ENCODE data around the gene OR5D14. TPM values are rescaled to one million over a fixed set of nuclear protein-coding genes. Genes with fewer than 3 reads are reported as not detected.

OR5D14 gene
- total RNA-seq, result not detected

GRCh38 chr11:55795256-55795655 is at the start of gene OR5D14:
Gene OR5D14 (plus strand): TSS chr11:55795556. CDS start chr11:55795556, 0 bp downstream.
- no peak for DNase-seq (ENCODE audit: low read depth in 2 of 3, low spot score in 2 of 3)

- no peak for DNase-seq (ENCODE audit: low read depth in 2 of 3, low spot score in 2 of 3)
These were observed 22.2 kb upstream of the OR5D14 start, which contains the start of gene OR5D13 for GRCh38 chr11:55773138-55773537. Gene OR5D13 (plus strand): TSS chr11:55773438. CDS start chr11:55773438, 0 bp downstream.

- no peak for DNase-seq (ENCODE audit: low read depth in 2 of 3, low spot score in 2 of 3)
These were observed 3.8 kb upstream of the OR5D14 start for GRCh38 chr11:55791606-55792005.

GRCh38 chr11:55793321-55793720 is 2.0 kb upstream of the OR5D14 start:
- no peak for DNase-seq (ENCODE audit: low read depth in 2 of 3, low spot score in 2 of 3)

GRCh38 chr11:55806248-55806647 is 10.9 kb downstream of the OR5D14 start:
- no peak for DNase-seq (ENCODE audit: low read depth in 2 of 3, low spot score in 2 of 3)

- DNase-seq (ENCODE audit: low read depth in 2 of 3, low spot score in 2 of 3), result no peak
These were observed 15.7 kb downstream of the OR5D14 start, which contains the start of gene OR5L1 for GRCh38 chr11:55811067-55811466. Gene OR5L1 (plus strand): TSS chr11:55811367. CDS start chr11:55811467, 100 bp downstream.

GRCh38 chr11:55819330-55819729 is 24.0 kb downstream of the OR5D14 start, which contains the start of gene OR5D18:
Gene OR5D18 (plus strand): TSS chr11:55819630. CDS start chr11:55819630, 0 bp downstream.
- no peak for DNase-seq (ENCODE audit: low read depth in 2 of 3, low spot score in 2 of 3)

- DNase-seq (ENCODE audit: low read depth in 2 of 3, low spot score in 2 of 3), result no peak
These were observed 31.6 kb downstream of the OR5D14 start, which contains the start of gene OR5L2 for GRCh38 chr11:55826919-55827318. Gene OR5L2 (plus strand): TSS chr11:55827219. CDS start chr11:55827219, 0 bp downstream.

- DNase-seq (ENCODE audit: low read depth in 2 of 3, low spot score in 2 of 3), result no peak
These were observed 43.1 kb downstream of the OR5D14 start, which contains the start of gene OR5D16 for GRCh38 chr11:55838452-55838851. Gene OR5D16 (plus strand): TSS chr11:55838752. CDS start chr11:55838752, 0 bp downstream.

Other genes starting within 250 kb of the OR5D14 start
- gene OR4C15, start 241.1 kb upstream of the OR5D14 start, total RNA-seq, result not detected
- not detected for gene OR4C16, start 223.4 kb upstream of the OR5D14 start, total RNA-seq
- gene OR4C11, start 187.9 kb upstream of the OR5D14 start, total RNA-seq, result not detected
- gene OR4P4, start 160.4 kb upstream of the OR5D14 start, total RNA-seq, result not detected
- gene OR4S2, start 147.2 kb upstream of the OR5D14 start, total RNA-seq, result not detected
- not detected for gene OR4C6, start 133.4 kb upstream of the OR5D14 start, total RNA-seq
- gene OR5D13, start 22.1 kb upstream of the OR5D14 start, total RNA-seq, result not detected
- not detected for gene OR5L1, start 15.8 kb downstream of the OR5D14 start, total RNA-seq
- gene OR5D18, start 24.1 kb downstream of the OR5D14 start, total RNA-seq, result not detected
- not detected for gene OR5L2, start 31.7 kb downstream of the OR5D14 start, total RNA-seq
- gene OR5D16, start 43.2 kb downstream of the OR5D14 start, total RNA-seq, result not detected
- gene TRIM51, start 87.7 kb downstream of the OR5D14 start, total RNA-seq, result not detected
- not detected for gene OR5W2, start 119.0 kb downstream of the OR5D14 start, total RNA-seq
- gene OR5I1, start 140.8 kb downstream of the OR5D14 start, total RNA-seq, result not detected
- gene OR10AG1, start 174.4 kb downstream of the OR5D14 start, total RNA-seq, result not detected
- gene OR5F1, start 199.1 kb downstream of the OR5D14 start, total RNA-seq, result not detected
- not detected for gene OR5AS1, start 232.1 kb downstream of the OR5D14 start, total RNA-seq

Data from hematopoietic multipotent progenitor cell (in vitro differentiated cells).